Measurements from ENCODE around the gene HCN2.

DNA sequence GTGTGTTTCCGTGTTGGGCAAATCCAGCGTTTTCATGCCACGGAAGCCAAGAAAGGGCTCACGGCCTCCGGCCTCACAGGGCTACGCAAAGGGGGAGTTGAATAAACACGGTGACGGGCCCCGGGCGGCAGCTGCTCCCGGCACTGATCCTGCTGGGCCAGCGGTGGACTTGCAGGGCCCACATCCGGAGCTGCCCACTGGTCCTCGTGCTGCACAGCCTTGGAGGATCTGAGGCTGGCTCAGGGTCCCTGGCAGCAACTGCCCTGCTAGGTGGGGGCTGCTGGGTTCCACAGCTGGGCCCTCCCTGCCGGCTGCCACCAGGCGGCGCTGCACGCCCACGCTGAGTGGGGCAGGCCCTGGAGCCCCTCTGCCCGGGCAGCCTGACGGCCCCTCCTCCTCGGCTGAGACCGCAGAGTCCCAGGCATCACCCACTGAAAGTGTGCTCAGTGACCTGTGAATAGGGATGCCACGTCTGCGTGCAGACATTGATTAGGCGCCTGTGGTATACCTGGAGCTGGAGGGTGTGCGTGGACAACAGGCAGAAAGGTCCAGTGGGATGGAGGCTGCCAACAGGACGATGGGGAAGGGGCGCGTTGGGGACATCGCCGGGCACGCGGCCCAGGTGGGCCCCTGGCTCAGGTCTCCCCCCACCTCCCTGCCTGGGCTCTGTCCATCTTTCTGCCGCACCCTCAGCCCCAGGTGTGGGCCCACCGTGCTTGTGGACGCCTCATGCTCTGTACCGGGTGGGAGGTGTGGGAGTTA, 5.3 kb upstream of the HCN2 start:
- TF ChIP-seq CTCF (IDR thresholded peaks at IDR 0.05) (peak; percentile 81 to 93 (median 85)), POLR2A (IDR thresholded peaks at IDR 0.05) (peak; percentile 50), POLR2AphosphoS5 (IDR thresholded peaks at IDR 0.05) (peak in 2 of 3 donors; percentile 17 to 44)

Measured in transverse colon (tissue), 4 donors.